Measurements from ENCODE around the gene RCL1. TPM values are rescaled to one million over a fixed set of nuclear protein-coding genes. Genes with fewer than 3 reads are reported as not detected.
A peak's percentile ranks its signal among the peaks of the same experiment; 100 is the strongest.

The RCL1 gene, protein sequence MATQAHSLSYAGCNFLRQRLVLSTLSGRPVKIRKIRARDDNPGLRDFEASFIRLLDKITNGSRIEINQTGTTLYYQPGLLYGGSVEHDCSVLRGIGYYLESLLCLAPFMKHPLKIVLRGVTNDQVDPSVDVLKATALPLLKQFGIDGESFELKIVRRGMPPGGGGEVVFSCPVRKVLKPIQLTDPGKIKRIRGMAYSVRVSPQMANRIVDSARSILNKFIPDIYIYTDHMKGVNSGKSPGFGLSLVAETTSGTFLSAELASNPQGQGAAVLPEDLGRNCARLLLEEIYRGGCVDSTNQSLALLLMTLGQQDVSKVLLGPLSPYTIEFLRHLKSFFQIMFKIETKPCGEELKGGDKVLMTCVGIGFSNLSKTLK
- total RNA-seq (10 to 100 TPM; 16.0 to 29.5 (median 17.9) TPM), polyA plus RNA-seq (10 to 100 TPM in 2 of 3 donors, 1 to 10 TPM in 1; 8.9 to 13.2 (median 10.7) TPM)
- long read RNA-seq, donor 1, transcript RCL1-204 (9 exons, 2,134 nt) = major isoform, 9 of 14 reads
- long read RNA-seq, donor 1, partial matches to known transcripts = 0 of 14 reads
- long read RNA-seq, donor 1, other reads (novel, unspliced or antisense) = 5 of 14 reads
- long read RNA-seq, donor 2, transcript RCL1-204 (9 exons, 2,134 nt) = major isoform, 11 of 25 reads
- long read RNA-seq, donor 2, partial matches to known transcripts = 2 of 25 reads
- long read RNA-seq, donor 2, other reads (novel, unspliced or antisense) = 12 of 25 reads

DNA sequence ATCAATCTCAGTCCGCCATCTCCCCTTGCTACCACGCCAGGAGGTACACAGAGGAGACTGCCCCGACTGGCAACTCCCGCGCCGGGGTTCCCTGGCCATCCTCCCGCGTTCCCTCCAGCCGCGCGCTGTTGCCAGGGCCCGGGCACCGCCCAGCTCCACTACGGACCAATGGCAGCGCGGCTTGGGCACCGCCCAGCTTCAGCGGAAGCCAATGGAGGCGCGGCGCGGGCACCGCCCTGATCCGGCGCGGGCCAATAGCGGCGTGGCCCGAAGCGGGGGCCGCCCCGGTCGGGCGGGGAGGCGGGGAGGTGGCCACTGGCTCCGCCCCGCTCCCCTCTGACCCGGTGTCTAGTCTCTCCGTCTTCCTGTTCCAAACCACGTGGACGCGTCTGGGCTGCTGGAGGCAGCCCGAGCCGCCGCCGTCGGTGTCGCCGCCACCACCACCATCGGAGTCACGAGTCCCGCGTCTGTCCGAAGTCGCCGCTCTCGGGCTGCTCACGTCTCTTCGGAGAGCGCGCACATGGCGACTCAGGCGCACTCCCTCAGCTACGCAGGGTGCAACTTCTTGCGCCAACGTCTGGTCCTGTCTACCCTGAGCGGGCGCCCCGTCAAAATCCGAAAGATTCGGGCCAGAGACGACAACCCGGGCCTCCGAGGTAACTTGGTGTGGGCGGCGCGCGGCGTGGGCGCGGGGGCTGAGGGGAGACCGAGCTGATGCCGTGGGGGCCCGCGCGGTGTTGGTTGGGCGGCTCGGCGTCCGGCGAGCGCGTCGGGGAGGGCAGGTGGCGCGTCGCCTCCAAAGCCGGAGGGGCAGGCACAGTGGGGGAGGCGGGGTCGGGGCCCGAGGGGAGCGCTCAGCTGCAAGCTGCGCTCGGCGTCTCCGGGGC, at the start of gene RCL1:
Gene RCL1, plus strand, starts transcription at position 373 of the 887 bp plus-strand sequence. Its CDS starts 148 bp downstream, at position 521.
- intact Hi-C loops (cut with DNase I) = loop anchor here in 1 of 2 donors (2.0 kb wide), 1 partner anchor 192 kb away; the partner anchor contains the start of gene JAK2
- Histone ChIP-seq H3K36me3 (ENCODE audit: insufficient read depth in 1 of 2, low read depth in 1 of 2) (no peaks in the 10 kb centered on the region), H3K4me1 (peaks cover 29% of the 10 kb centered on the region), H3K9me3 (no peaks in the 10 kb centered on the region), H3K27ac (peak within 1 kb of the TSS; percentile 96), H3K27me3 (ENCODE audit: insufficient read depth in 3 of 3, low read length in 2 of 3) (no peaks in the 10 kb centered on the region), H3K4me3 (peak within 1 kb of the TSS; percentile 78)
- WGBS, 3 donors = 0% methylated on average over 85 to 106 of the region's 106 CpGs
- DNase-seq (peak; percentile 96 to 98), ATAC-seq (peak; percentile 94 to 98 (median 96))
- TF ChIP-seq, protein P1, sequence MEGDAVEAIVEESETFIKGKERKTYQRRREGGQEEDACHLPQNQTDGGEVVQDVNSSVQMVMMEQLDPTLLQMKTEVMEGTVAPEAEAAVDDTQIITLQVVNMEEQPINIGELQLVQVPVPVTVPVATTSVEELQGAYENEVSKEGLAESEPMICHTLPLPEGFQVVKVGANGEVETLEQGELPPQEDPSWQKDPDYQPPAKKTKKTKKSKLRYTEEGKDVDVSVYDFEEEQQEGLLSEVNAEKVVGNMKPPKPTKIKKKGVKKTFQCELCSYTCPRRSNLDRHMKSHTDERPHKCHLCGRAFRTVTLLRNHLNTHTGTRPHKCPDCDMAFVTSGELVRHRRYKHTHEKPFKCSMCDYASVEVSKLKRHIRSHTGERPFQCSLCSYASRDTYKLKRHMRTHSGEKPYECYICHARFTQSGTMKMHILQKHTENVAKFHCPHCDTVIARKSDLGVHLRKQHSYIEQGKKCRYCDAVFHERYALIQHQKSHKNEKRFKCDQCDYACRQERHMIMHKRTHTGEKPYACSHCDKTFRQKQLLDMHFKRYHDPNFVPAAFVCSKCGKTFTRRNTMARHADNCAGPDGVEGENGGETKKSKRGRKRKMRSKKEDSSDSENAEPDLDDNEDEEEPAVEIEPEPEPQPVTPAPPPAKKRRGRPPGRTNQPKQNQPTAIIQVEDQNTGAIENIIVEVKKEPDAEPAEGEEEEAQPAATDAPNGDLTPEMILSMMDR (IDR thresholded peaks at IDR 0.05) = no peak

DNA sequence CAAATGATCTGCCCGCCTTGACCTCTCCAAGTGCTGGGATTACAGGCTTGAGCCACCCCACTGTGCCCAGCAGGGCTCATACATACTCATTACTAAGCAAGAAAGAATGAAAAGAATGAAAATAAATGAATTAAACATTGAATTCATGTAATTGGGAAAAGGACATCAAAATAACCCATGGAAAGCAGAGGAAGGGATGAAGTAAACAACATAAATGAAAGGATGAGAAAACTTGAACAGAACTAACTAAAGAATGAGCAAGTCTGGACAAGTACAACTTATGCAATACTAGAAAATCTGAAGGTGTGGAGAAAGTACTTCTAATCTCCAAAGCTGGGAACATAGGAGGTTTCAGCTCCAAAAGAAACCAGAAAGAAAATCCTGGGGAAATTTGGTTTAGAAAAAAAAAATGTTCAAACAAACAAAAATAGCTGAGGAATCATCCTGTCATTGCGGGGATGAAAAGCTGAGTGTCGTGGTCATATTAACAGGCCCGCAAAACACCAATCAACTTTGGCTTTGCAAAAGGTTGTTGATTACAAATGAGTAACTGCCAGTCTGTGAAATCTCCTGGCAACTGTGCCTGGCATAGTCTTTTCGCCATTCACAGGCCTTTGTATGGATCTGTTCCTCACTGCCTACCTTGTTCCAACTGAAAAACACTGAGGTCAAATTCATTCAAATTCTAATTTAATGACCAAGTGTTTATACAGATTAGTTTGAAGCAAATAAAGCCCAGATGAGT, 49.4 kb upstream of the RCL1 start:
- Histone ChIP-seq H3K36me3 (ENCODE audit: insufficient read depth in 1 of 2, low read depth in 1 of 2) (peaks cover 0 to 7% of the 10 kb centered on the region in 2 donors), H3K9me3 (no peaks in the 10 kb centered on the region), H3K27ac (peak overlapping the region; percentile 33), H3K4me3 (no peak overlapping the region), H3K27me3 (ENCODE audit: insufficient read depth in 3 of 3, low read length in 2 of 3) (no peaks in the 10 kb centered on the region), H3K4me1 (peaks cover 8% of the 10 kb centered on the region)
- ATAC-seq (no peak), DNase-seq (no peak)
- TF ChIP-seq, protein P1 (IDR thresholded peaks at IDR 0.05) = no peak
- WGBS, 3 donors = 58 to 69% (median 60%) methylated on average over 5 of the region's 5 CpGs
- intact Hi-C loops (cut with DNase I) = loop anchor here in 1 of 2 donors (5.0 to 10.0 kb wide), 2 partner anchors 76 to 691 kb away; partner anchors contain the start of genes PLGRKT and SPATA6L

DNA sequence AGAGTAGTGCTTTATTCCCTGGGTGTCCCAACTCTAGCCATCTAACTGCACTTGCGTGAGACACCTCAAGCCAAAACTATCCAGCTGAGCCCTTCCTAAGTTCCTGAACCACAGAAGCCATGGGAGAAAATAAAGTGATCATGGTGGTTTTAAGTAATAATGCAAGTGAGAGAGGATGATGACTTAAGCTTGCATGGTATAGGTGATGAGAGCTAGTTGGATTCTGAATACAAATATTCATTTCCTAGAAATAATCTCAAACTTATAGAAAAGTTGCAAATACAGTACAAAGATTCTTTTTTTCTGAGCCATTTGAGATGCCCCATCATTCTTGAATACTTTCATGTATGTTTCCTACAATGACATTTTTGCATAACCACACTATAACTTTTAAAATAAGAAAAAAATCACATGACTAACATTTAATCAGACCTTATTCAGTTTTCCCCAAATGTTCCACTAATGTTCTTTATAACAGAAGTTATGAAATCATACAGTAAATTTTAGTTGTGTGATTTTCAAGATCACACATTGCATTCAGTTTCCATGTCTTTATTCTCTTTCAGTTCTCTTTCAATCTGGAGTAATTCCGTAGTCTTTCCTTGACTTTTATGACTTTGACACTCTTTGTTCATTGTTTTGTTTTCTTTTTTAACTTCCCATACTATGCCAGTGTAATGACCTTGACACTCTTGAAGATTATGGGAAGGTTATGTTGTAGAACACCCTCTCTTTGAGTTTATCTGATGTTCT, 46.3 kb upstream of the RCL1 start:
- H3K4me3 ChIP-seq = no peak overlapping the region
- no peak for ATAC-seq
- TF ChIP-seq, protein P1 (IDR thresholded peaks at IDR 0.05) = no peak
- intact Hi-C loops (cut with DNase I) = loop anchor here in 1 of 2 donors (10.0 kb wide), 1 partner anchor 688 kb away; the partner anchor contains the start of gene PLGRKT
- no peaks in the 10 kb centered on the region for H3K4me1 ChIP-seq
- no peaks in the 10 kb centered on the region for H3K9me3 ChIP-seq
- 85 to 93% (median 89%) methylated on average over 2 of the region's 2 CpGs for WGBS, 3 donors
- H3K27ac ChIP-seq = no peak overlapping the region
- no peaks in the 10 kb centered on the region for H3K27me3 ChIP-seq (ENCODE audit: insufficient read depth in 3 of 3, low read length in 2 of 3)
- no peak for DNase-seq
- no peaks in the 10 kb centered on the region for H3K36me3 ChIP-seq (ENCODE audit: insufficient read depth in 1 of 2, low read depth in 1 of 2)

Data from psoas muscle (tissue), 8 donors.